Stimulated activated CD8-positive, alpha-beta memory T cell treated with anti-CD3 and anti-CD28 coated beads, Interleukin-4, amount 100 ng/mL, for 4 hours (primary cell): ENCODE data around the gene STPG2.

ENCODE experiments used
- DNase-seq, 2 donors: peaks; one replicate each; pipeline ENCODE4 v3.0.0-alpha.2; 2020; ENCODE audit warnings: low read depth in 2 of 2, low spot score in 1 of 2

Gene STPG2

GRCh38 chr4:98143001-98143899, at the start of gene STPG2:
STPG2 (minus strand) TSS chr4:98143476.
- DNase-seq = peak; percentile 81 to 88

- no peak for DNase-seq
Observed at GRCh38 chr4:98185279-98185678, 42.0 kb upstream of the STPG2 start.

- DNase-seq = no peak
Observed at GRCh38 chr4:98181809-98182208, 38.5 kb upstream of the STPG2 start.

- no peak for DNase-seq
Observed at GRCh38 chr4:98179951-98180350, 36.7 kb upstream of the STPG2 start.

- DNase-seq = no peak
Observed at GRCh38 chr4:98176531-98176930, 33.3 kb upstream of the STPG2 start.

- no peak for DNase-seq
Observed at GRCh38 chr4:98170035-98170434, 26.8 kb upstream of the STPG2 start.

GRCh38 chr4:98166731-98167041, 23.4 kb upstream of the STPG2 start:
- DNase-seq = no peak

GRCh38 chr4:98166025-98166730, 22.9 kb upstream of the STPG2 start:
- DNase-seq = no peak

GRCh38 chr4:98162696-98163095, 19.4 kb upstream of the STPG2 start:
- DNase-seq = no peak

- no peak for DNase-seq
Observed at GRCh38 chr4:98151145-98151924, 8.1 kb upstream of the STPG2 start.

GRCh38 chr4:98150092-98150761, 7.0 kb upstream of the STPG2 start:
- DNase-seq = no peak

GRCh38 chr4:98148856-98149255, 5.6 kb upstream of the STPG2 start:
- no peak for DNase-seq

GRCh38 chr4:98126141-98126540, 17.1 kb downstream of the STPG2 start:
- no peak for DNase-seq

- DNase-seq = no peak
Observed at GRCh38 chr4:98125585-98125984, 17.7 kb downstream of the STPG2 start.

GRCh38 chr4:98117363-98117762, 25.9 kb downstream of the STPG2 start:
- DNase-seq = no peak

GRCh38 chr4:98113012-98113411, 30.3 kb downstream of the STPG2 start:
- DNase-seq = no peak

- no peak for DNase-seq
Observed at GRCh38 chr4:98110929-98111328, 32.3 kb downstream of the STPG2 start.

- DNase-seq = no peak
Observed at GRCh38 chr4:98110214-98110613, 33.1 kb downstream of the STPG2 start.

GRCh38 chr4:98102660-98103059, 40.6 kb downstream of the STPG2 start:
- no peak for DNase-seq

- DNase-seq = no peak
Observed at GRCh38 chr4:98101988-98102387, 41.3 kb downstream of the STPG2 start.

- no peak for DNase-seq
Observed at GRCh38 chr4:98098764-98099163, 44.5 kb downstream of the STPG2 start.
